Mesenchymal stem cell (in vitro differentiated cells and primary cell): ENCODE data around the gene OR6B3.
"Not testable (repeated sequence)": the region's sequence is repeated elsewhere in the genome, so short reads cannot be mapped to it uniquely, and the experiment has no call there.

Experiments
- DNase-seq: peaks from one replicate; pipeline ENCODE4 v3.0.0-alpha.2; 2013
- H2AFZ ChIP-seq: one replicate; pipeline ENCODE4 v1.6.1; 2013; ENCODE audit warnings: low read depth, mild to moderate bottlenecking, control low read depth, inconsistent platforms, low read length, moderate library complexity
- H2AK5ac ChIP-seq: 2 replicates; pipeline ENCODE4 v1.6.1; 2013; ENCODE audit warnings: low read length, moderate library complexity, mild to moderate bottlenecking, inconsistent platforms; ENCODE audit not compliant: severe bottlenecking
- H2BK120ac ChIP-seq: one replicate; pipeline ENCODE4 v1.6.1; 2013; ENCODE audit warnings: low read depth, mild to moderate bottlenecking, inconsistent platforms, low read length, moderate library complexity
- H2BK12ac ChIP-seq, 2 experiments: one replicate each; pipeline ENCODE4 v1.6.1; 2013; ENCODE audit warnings: inconsistent platforms in 2 of 2, low read length in 2 of 2, mild to moderate bottlenecking in 2 of 2, moderate library complexity in 2 of 2, control low read depth in 1 of 2
- H2BK15ac ChIP-seq: one replicate; pipeline ENCODE4 v1.6.1; 2013; ENCODE audit warnings: mild to moderate bottlenecking, low read depth, inconsistent platforms; ENCODE audit not compliant: poor library complexity, severe bottlenecking
- H2BK5ac ChIP-seq: 2 replicates; pipeline ENCODE4 v1.6.1; 2013; ENCODE audit warnings: low read depth, mild to moderate bottlenecking, low read length, control low read depth, inconsistent platforms; ENCODE audit not compliant: poor library complexity, severe bottlenecking
- H3K14ac ChIP-seq, 2 experiments: one replicate each; pipeline ENCODE4 v1.6.1; 2013; ENCODE audit warnings: inconsistent platforms in 2 of 2, low read length in 2 of 2, control low read depth in 1 of 2, mild to moderate bottlenecking in 1 of 2, moderate library complexity in 1 of 2
- H3K18ac ChIP-seq, 2 experiments: one replicate each; pipeline ENCODE4 v1.6.1; 2013; ENCODE audit warnings: inconsistent platforms in 2 of 2, low read length in 2 of 2, control low read depth in 1 of 2, low read depth in 1 of 2, mild to moderate bottlenecking in 1 of 2
- H3K23ac ChIP-seq, 2 experiments: one replicate each; pipeline ENCODE4 v1.6.1; 2013; ENCODE audit warnings: inconsistent platforms in 2 of 2, low read length in 2 of 2, mild to moderate bottlenecking in 2 of 2, moderate library complexity in 2 of 2, control low read depth in 1 of 2
- H3K27ac ChIP-seq: 2 replicates; pipeline ENCODE4 v1.5.1; 2013; ENCODE audit warnings: mild to moderate bottlenecking, moderate library complexity, low read length, control low read depth, inconsistent platforms; ENCODE audit not compliant: poor library complexity, severe bottlenecking
- H3K27me3 ChIP-seq, 2 experiments: 2 replicates each; pipeline versions ENCODE4 v1.6.1 to v1.7.0; 2013; ENCODE audit warnings: low read length in 2 of 2, mild to moderate bottlenecking in 2 of 2, moderate library complexity in 2 of 2, control low read depth in 1 of 2, inconsistent platforms in 1 of 2; ENCODE audit not compliant: control insufficient read depth in 1 of 2, insufficient read depth in 1 of 2
- H3K36me3 ChIP-seq, 2 experiments: 2 replicates each; pipeline versions ENCODE4 v1.6.1 to v1.7.0; 2013; ENCODE audit warnings: low read length in 2 of 2, control low read depth in 1 of 2, inconsistent platforms in 1 of 2, low read depth in 1 of 2, mild to moderate bottlenecking in 1 of 2; ENCODE audit not compliant: insufficient read depth in 2 of 2, control insufficient read depth in 1 of 2
- H3K4ac ChIP-seq, 2 experiments: one replicate each; pipeline ENCODE4 v1.6.1; 2013; ENCODE audit warnings: inconsistent platforms in 2 of 2, low read length in 2 of 2, mild to moderate bottlenecking in 2 of 2, moderate library complexity in 2 of 2, control low read depth in 1 of 2, low read depth in 1 of 2
- H3K4me1 ChIP-seq: 2 replicates; pipeline ENCODE4 v1.6.1; 2013; ENCODE audit warnings: low read depth, low read length, control low read depth; ENCODE audit not compliant: control insufficient read depth, insufficient read depth
- H3K4me2 ChIP-seq: 2 replicates; pipeline ENCODE4 v1.6.1; 2013; ENCODE audit warnings: low read length, mild to moderate bottlenecking, inconsistent platforms; ENCODE audit not compliant: poor library complexity, severe bottlenecking
- H3K4me3 ChIP-seq, 2 experiments: 2 replicates each; pipeline versions ENCODE4 v1.5.1 to v1.7.0; 2013; ENCODE audit warnings: low read length in 2 of 2, mild to moderate bottlenecking in 2 of 2, control low read depth in 1 of 2, low read depth in 1 of 2; ENCODE audit not compliant: insufficient read depth in 1 of 2
- H3K79me1 ChIP-seq: replicated peaks from 2 replicates; pipeline ENCODE4 v1.6.1; 2013; ENCODE audit warnings: mild to moderate bottlenecking, control low read depth, low read length, inconsistent platforms; ENCODE audit not compliant: poor library complexity, severe bottlenecking
- H3K9ac ChIP-seq: 2 replicates; pipeline ENCODE4 v1.7.0; 2013; ENCODE audit warnings: mild to moderate bottlenecking, low read length, moderate library complexity
- H3K9me3 ChIP-seq: 2 replicates; pipeline ENCODE4 v1.7.0; 2013; ENCODE audit warnings: mild to moderate bottlenecking, low read length; ENCODE audit not compliant: control insufficient read depth
- H4K8ac ChIP-seq: one replicate; pipeline ENCODE4 v1.6.1; 2013; ENCODE audit warnings: inconsistent platforms, mild to moderate bottlenecking, low read length, moderate library complexity
- H4K91ac ChIP-seq: one replicate; pipeline ENCODE4 v1.6.1; 2013; ENCODE audit warnings: mild to moderate bottlenecking, low read length, inconsistent platforms
- WGBS: methylation state at CpG from one replicate; pipeline ENCODE4 v1.1.7; 2013; ENCODE audit warnings: mixed read lengths; 5-methylcytosine and 5-hydroxymethylcytosine counted together

The OR6B3 gene

GRCh38 chr2:240048237-240048636 lies 5.1 kb downstream of the OR6B3 start:
- no peak overlapping the region for H2BK5ac ChIP-seq
- no peak overlapping the region for H2AFZ ChIP-seq
- H3K4me1 ChIP-seq, result no peaks in the 10 kb centered on the region
- no peaks in the 10 kb centered on the region for H3K79me1 ChIP-seq
- no peak overlapping the region for H3K4me2 ChIP-seq
- no peak overlapping the region for H3K4ac ChIP-seq
- no peak overlapping the region for H3K23ac ChIP-seq
- WGBS, result 85% methylated on average over 3 of the region's 9 CpGs
- H2BK120ac ChIP-seq, result no peak overlapping the region
- peaks cover 0 to 86% of the 10 kb centered on the region in 2 experiments for H3K27me3 ChIP-seq
- H3K4me3 ChIP-seq, result no peak overlapping the region
- no peak overlapping the region for H4K8ac ChIP-seq
- no peak overlapping the region for H3K14ac ChIP-seq
- no peak overlapping the region for H4K91ac ChIP-seq
- H3K9me3 ChIP-seq, result no peaks in the 10 kb centered on the region
- H3K18ac ChIP-seq, result no peak overlapping the region
- no peaks in the 10 kb centered on the region for H3K36me3 ChIP-seq
- DNase-seq, result no peak
- H3K9ac ChIP-seq, result no peak overlapping the region
- H2BK12ac ChIP-seq, result no peak overlapping the region
- no peak overlapping the region for H3K27ac ChIP-seq
- no peak overlapping the region for H2AK5ac ChIP-seq
- no peak overlapping the region for H2BK15ac ChIP-seq

GRCh38 chr2:240045098-240045497 lies 8.2 kb downstream of the OR6B3 start:
- H3K14ac ChIP-seq, result no peak overlapping the region

DNA sequence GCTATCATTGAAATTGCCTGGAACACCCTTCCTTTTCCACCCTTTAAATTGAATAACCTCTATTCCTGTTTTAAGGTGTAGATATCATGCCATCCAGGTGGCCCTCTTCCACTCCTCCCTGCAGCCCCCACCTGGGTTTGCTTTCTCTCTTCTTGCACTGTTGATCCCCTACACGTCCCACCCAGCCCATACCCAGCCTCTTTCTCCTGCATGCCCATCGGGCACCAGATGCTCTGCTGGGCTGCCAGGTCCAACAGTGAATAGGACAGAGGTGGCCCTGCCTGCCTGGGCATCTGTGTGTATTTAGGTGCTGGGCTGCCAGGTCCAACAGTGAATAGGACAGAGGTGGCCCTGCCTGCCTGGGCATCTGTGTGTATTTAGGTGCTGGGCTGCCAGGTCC lies 9.2 kb downstream of the OR6B3 start:
- peaks cover 0 to 80% of the 10 kb centered on the region in 2 experiments for H3K27me3 ChIP-seq
- not testable (repeated sequence) for DNase-seq

More at GRCh38 chr2:240045098-240045497, 8.2 kb downstream of the OR6B3 start:
- Histone ChIP-seq H4K91ac (no peak overlapping the region), H2AFZ (no peak overlapping the region), H4K8ac (no peak overlapping the region), H3K27ac (no peak overlapping the region), H3K18ac (no peak overlapping the region), H3K9me3 (no peaks in the 10 kb centered on the region), H3K79me1 (no peaks in the 10 kb centered on the region), H3K23ac (no peak overlapping the region), H2AK5ac (no peak overlapping the region), H3K4me1 (no peaks in the 10 kb centered on the region), H3K4me3 (no peak overlapping the region), H3K36me3 (no peaks in the 10 kb centered on the region), H2BK15ac (no peak overlapping the region), H3K9ac (no peak overlapping the region), H3K27me3 (peaks cover 0 to 80% of the 10 kb centered on the region in 2 experiments), H3K4ac (no peak overlapping the region), H2BK5ac (no peak overlapping the region), H2BK120ac (no peak overlapping the region), H3K4me2 (no peak overlapping the region), H2BK12ac (no peak overlapping the region)
- no peak for DNase-seq
- 91% methylated on average over 12 of the region's 13 CpGs for WGBS

GRCh38 chr2:240043279-240043989 lies 9.9 kb downstream of the OR6B3 start:
- H3K4me2 ChIP-seq, result no peak overlapping the region
- H3K27me3 ChIP-seq, result peaks cover 0 to 80% of the 10 kb centered on the region in 2 experiments
- no peak overlapping the region for H3K4ac ChIP-seq
- 82% methylated on average over 21 of the region's 21 CpGs for WGBS
- no peak overlapping the region for H2AK5ac ChIP-seq
- no peak overlapping the region for H2BK5ac ChIP-seq
- H4K91ac ChIP-seq, result no peak overlapping the region
- no peaks in the 10 kb centered on the region for H3K36me3 ChIP-seq
- H2BK120ac ChIP-seq, result no peak overlapping the region
- no peak overlapping the region for H3K18ac ChIP-seq
- no peak overlapping the region for H2BK15ac ChIP-seq
- no peak overlapping the region for H2AFZ ChIP-seq
- H3K79me1 ChIP-seq, result no peaks in the 10 kb centered on the region
- H3K9me3 ChIP-seq, result no peaks in the 10 kb centered on the region
- no peaks in the 10 kb centered on the region for H3K4me1 ChIP-seq
- no peak for DNase-seq
- H3K9ac ChIP-seq, result no peak overlapping the region
- H2BK12ac ChIP-seq, result no peak overlapping the region
- no peak overlapping the region for H3K14ac ChIP-seq
- H4K8ac ChIP-seq, result no peak overlapping the region
- H3K27ac ChIP-seq, result no peak overlapping the region
- H3K23ac ChIP-seq, result no peak overlapping the region
- no peak overlapping the region for H3K4me3 ChIP-seq

More for the DNA sequence above, 9.2 kb downstream of the OR6B3 start:
- H2AFZ ChIP-seq, H4K8ac ChIP-seq, H3K9ac ChIP-seq, H3K4me1 ChIP-seq, H2AK5ac ChIP-seq, H3K23ac ChIP-seq, H2BK12ac ChIP-seq, H3K27ac ChIP-seq, H3K9me3 ChIP-seq, H3K4me3 ChIP-seq, H4K91ac ChIP-seq, H3K18ac ChIP-seq, H3K4ac ChIP-seq, H3K4me2 ChIP-seq, H3K14ac ChIP-seq, H2BK5ac ChIP-seq, H3K36me3 ChIP-seq, H3K79me1 ChIP-seq, H2BK15ac ChIP-seq, H2BK120ac ChIP-seq: not testable (repeated sequence)
- whole genome bisulfite sequencing, result 77% methylated on average over 2 of the region's 2 CpGs
